NCI-H446 treated with DMSO at 0.1 percent for 48 hours (cell line): Measurements from ENCODE around the gene ZNF416.

ENCODE experiments used
- DNase-seq: peaks from one replicate; lab custom pipeline; 2025; lab: John Stamatoyannopoulos, UW

Gene ZNF416

GRCh38 chr19:57578487-57579205, at the start of gene ZNF416:
ZNF416 (minus strand) TSS chr19:57578911; CDS start chr19:57578704, 207 bp downstream.
- DNase-seq: peak; percentile 94

GRCh38 chr19:57623091-57623490, 44.4 kb upstream of the ZNF416 start:
- DNase-seq: no peak

DNA sequence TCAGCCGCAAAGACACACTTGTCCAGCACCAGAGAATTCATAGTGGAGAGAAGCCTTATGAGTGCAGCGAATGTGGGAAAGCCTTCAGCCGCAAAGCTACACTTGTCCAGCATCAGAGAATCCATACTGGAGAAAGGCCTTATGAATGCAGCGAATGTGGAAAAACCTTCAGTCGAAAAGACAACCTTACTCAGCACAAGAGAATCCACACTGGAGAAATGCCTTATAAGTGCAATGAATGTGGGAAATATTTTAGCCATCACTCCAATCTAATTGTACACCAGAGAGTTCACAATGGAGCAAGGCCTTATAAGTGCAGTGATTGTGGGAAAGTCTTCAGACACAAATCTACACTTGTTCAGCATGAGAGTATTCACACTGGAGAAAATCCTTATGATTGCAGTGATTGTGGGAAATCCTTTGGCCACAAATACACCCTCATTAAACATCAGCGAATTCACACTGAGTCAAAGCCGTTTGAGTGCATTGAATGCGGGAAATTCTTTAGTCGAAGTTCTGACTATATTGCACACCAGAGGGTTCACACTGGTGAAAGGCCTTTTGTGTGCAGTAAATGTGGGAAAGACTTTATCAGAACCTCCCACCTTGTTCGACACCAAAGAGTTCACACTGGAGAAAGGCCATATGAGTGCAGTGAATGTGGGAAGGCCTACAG, 42.1 kb upstream of the ZNF416 start:
- DNase-seq: no peak

DNA sequence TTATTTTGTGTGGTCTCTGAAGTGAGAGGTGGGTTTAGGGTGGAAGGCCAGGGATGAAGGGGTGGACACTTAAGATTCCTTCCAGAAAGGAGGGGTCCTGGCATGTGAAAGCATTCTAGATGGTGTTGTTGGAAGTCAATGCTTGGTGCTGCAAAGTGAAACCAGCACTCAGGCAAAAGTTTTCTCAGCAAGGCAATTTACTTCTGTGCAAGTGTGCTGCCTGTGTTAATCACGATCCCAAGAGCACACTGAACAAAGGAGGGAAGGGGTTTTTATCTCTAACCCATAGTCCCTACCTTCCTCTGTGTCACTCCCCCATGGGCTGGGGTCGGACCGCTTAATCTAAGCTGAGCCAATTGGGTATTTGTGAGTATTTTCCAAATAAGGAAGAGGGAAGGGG, 36.6 kb upstream of the ZNF416 start:
- no peak for DNase-seq

DNA sequence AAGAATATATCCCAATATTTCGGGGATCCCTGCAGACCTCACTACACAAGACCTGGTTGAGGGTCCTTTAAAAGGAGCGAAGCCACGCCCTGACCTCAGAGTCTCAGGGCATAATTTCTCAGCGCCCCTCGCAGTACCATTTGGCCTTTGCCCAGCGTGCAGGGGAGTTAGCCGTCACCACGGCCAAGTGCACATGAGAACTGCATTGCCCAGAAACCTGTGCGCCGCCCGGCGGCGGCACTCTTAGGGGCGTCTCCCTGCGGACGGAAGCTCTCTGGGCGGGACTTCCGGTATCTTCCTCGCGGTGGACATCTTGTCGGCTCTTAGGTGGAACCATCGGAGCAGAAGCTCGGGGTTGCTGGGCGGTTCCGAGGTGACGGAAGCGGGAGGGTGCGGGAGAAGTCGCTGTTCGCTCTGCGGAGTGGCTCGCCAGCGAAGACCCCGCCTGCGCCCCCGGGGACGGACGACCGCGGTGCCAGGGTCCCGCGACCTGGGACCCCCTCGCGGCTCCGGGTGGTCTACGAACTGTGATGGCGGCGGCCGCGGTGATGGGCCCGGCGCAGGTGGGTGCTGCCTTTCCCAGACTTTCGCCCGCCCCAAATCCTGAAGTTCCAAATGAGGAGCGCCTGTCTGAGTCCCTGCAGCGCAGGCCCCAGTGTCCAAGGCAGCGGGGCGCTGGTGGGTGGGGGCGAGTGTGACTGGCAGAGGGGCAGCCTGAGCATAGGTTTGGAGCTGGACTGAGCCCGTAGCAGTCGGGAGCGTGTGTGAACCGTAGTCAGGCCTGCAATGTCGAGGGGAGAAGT, 35.4 kb upstream of the ZNF416 start, which contains the start of gene ZNF134:
Gene ZNF134, plus strand, starts transcription at position 302 of the 803 bp plus-strand sequence. CDS start 5,227 bp downstream, outside the sequence.
- peak; percentile 79 for DNase-seq

- DNase-seq: no peak
Measured at GRCh38 chr19:57611113-57611512, 32.4 kb upstream of the ZNF416 start.

- no peak for DNase-seq
Measured at GRCh38 chr19:57606931-57607330, 28.2 kb upstream of the ZNF416 start.

- peak; percentile 73 for DNase-seq
Measured at GRCh38 chr19:57599761-57600383, 21.2 kb upstream of the ZNF416 start, which contains the start of gene ZNF530. ZNF530 (plus strand) TSS chr19:57599885; CDS start chr19:57604346, 4,461 bp downstream.

GRCh38 chr19:57599377-57599760, 20.7 kb upstream of the ZNF416 start:
- no peak for DNase-seq

GRCh38 chr19:57587529-57587928, 8.8 kb upstream of the ZNF416 start:
- no peak for DNase-seq

- peak; percentile 17 for DNase-seq
Measured at GRCh38 chr19:57583521-57584416, 5.1 kb upstream of the ZNF416 start, which contains the start of gene ZIK1. ZIK1 (plus strand) TSS chr19:57584145; CDS start chr19:57584357, 212 bp downstream.

GRCh38 chr19:57583104-57583520, 4.4 kb upstream of the ZNF416 start:
- DNase-seq: no peak

- DNase-seq: no peak
Measured at GRCh38 chr19:57576661-57577060, 2.0 kb downstream of the ZNF416 start.

GRCh38 chr19:57572415-57572947, 6.2 kb downstream of the ZNF416 start:
- no peak for DNase-seq

DNA sequence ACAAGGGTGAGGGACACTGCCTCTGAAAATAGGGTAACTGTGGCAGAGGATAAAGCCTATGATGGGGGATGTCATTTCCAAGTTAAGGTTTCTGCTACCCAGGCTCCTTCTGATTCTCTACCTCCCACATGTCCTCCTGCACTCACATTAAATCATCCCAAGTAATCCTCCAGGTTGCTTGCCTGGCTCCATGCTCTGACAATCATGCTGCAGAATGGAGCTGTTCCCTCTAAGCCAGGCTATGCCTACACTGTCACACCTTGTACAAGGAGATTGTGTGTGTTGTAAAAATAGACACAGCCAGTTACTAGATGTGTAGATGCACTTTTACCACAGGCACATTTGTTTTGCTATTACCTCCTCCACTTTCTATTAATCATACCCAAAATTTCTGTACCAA, 8.0 kb downstream of the ZNF416 start:
- no peak for DNase-seq

GRCh38 chr19:57566396-57567265, 12.1 kb downstream of the ZNF416 start:
- no peak for DNase-seq

GRCh38 chr19:57563547-57563946, 15.2 kb downstream of the ZNF416 start:
- DNase-seq: no peak

DNA sequence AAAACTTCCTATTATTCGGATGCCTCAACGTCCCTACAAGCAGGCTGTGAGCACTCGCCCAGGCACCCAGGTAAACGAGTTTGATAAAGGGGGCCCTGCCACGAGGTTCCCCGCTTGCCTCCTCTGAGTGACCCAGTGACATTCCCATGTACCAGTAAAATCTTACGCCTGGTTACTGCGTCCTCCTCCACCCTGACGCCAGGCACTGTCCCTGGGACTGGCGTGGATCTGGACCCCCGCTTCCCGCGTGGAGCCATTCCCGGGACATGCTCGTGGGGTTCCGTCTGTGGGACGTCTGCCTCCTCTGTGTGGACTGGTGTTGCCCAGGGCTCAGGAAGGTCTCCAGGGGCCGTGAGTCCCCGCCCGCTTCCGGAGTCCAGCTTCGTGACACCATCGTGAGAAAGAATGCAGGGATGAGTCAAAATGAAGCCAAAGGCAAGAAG, 18.6 kb downstream of the ZNF416 start:
- DNase-seq: no peak

GRCh38 chr19:57559404-57560025, 19.2 kb downstream of the ZNF416 start, which contains the start of gene ZNF550:
ZNF550 (minus strand) TSS chr19:57559863; CDS start chr19:57559682, 181 bp downstream.
- peak; percentile 63 for DNase-seq
